GM18519 (cell line): ENCODE measurements around the gene ADCY5.

ENCODE experiments used
- ATAC-seq: cut with Tn5 transposase; IDR thresholded peaks from one replicate; pipeline ENCODE4 v1.9.1; 2021; ENCODE audit warnings: mild to moderate bottlenecking, moderate library complexity; ENCODE audit not compliant: unreplicated experiment, low FRiP score

ADCY5 gene

DNA sequence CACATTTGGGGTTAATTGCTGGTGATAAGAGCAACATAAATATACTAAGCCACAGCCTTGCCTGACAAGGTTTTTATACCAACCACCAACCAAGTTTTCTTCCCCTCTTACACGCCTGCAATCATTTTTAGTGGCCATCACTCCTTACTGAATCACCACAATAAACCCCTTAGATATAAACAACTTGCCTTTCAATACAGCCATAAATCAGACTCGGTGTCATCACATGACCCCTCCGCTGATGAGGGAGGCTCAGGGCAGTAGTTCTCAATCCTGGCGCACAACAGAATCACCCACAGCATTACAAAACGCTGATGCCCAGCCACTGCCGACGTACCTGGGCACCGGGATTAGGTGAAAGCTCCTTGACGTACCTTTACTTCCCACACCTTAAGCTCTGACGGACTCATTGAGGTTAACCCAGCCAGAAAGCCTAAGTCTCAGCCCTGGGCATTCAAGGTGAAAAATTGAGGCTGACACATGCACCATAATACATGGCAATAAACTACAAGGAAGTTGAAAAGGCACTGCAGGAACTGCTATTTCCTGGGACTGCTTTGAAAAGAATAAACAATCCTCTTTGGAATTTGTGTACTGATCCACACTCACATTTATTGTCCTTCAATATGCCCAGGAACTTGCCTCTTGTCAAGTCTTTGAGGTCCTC lies 17.1 kb downstream of the ADCY5 start:
- no peak for ATAC-seq

DNA sequence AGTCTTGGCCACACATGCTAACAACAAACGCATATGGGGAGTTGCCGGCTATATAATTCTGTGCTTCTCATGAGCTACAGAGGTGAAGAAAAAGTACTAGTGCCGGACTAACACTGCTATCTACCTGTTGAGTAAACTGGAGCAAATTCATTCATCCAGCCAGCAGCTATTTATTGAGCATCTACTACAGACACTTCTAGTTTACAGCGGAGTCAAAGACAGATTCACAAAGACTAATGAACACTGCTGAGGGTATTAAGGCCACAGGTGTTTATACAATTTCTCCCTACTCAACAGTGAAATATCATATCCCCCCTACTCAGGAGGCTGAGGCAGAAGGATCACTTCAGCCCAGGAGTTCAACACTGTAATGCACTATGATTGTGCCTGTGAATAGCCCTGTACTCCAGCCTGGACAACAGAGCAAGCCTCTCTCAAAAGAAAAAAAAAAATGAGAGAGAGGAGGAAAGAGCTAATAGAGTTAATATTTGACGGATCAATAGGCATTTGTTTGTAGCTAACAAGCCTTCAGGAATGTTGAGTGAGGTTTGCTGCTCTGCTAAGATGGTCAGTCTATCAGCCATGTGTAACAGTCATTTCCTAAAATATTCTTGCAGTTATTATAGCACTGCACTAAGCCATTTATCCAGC lies 17.8 kb downstream of the ADCY5 start:
- ATAC-seq = no peak

DNA sequence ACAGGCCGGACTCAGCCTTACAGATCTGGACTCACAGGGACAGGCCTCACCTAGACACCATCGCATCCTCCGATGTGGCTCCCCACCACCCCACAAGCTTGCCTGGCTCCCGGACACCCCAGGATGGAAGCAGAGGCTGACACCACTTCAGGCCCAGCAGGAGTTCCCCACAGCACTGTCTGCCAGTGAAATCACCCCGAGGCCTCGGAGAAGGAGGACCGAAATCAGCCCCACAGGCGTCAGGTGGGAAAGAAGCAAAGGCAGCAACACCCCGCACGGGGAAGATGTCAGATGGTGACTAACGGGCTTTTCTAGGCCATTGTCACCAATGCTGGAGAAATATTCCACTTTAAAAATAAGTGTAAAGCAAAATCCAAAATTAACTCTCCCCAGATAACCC lies 18.6 kb downstream of the ADCY5 start:
- ATAC-seq = no peak

DNA sequence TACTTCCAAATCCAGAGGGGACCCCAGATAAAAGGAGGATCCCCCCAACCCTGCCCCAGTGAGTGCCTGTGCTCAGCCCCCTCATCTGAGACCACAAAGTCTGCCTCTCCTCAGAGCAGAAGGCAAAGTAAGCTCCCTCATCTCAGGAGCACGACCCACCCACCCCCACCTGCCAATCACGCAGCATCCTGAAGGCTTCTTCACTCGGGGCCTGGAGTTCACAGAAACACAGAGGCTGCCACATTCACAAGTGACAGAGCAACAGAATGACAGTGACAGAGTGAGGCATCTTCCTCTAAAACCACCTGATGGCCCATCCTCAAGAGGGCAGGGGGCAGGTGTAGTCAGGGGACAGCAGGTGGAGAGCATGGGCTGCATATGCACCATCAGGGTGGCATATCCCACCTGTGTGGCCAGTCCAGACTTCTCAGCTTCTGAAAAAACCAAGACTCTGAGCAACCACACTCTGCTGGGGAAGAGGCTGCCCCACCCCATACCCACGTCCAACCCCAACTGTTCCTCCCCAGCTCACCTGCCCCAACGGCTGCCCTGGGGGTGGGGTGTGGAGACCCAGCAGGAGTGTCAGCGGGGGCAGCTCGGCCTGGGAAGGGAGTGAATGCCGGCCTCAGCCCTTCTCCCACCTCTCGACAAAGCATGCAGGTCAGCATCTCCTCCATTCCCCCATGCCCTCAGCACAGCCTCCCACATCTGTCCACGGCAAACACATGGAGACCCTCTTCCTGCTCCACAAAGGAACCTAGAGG lies 19.3 kb downstream of the ADCY5 start:
- ATAC-seq = no peak

DNA sequence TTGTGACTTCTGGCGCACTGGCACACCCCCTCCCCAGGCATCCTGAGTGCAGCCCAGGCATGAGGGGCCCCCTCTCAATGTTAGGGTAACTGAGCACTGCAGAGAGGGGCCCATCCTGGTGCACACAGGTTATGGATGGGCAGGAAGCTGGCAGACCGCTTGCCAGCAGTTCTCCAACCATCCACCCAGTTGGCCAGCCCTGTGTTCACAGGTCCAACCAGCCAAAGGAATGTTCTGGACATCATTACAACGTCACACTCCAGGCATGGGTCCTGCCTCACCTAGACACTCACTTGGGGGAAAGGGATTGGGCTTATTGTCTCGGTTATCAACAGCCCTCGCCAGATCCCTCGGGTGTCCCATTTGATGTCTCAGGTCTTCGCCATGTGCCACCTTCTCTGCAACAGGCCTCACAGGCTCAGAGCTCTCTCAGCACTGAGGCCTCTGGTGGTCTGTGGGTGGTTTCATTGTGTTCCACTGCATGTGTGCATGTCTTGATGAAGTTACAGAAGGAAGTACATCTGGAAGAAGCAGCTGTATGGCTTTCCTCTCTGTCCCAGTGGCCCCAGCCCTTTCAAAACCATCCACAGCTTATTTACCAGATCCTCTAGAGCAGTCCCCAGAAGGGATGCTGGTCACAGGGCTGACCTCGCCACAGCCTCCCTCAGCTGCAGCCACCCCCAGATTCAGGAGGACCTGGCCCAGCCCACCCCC lies 23.7 kb downstream of the ADCY5 start:
- ATAC-seq = no peak

DNA sequence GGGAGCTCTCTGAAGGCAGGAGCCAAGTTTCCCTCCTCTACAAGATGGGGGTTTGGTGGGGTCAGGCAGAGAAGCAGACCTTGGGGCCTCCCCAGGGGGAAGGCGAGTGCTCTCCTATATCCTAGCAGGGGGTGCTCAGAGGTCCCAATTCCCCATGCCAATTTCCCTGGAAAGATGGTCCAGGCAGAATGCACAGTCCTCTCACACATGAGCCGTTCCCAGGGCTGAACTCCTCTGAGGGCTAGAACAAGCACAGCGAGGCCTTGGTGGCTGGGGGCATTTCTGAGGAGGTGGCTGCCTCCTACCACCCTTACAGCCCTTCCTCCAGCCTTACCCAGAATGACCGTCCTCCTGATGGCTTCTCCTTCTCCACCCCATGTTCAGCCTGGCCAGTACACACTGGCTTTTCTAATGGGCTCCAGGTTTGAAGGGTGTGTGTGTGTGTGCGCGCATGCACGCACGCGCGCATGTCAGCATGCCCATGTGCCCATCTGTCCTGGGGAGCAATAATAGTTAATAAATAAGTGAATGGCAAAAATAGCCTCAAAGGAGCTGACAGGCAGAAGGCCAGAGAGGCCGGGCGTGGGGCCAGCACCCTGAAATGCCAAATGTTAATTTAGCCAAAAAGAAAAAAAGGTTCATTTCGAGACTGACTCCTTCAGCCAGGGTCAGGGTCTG lies 24.4 kb downstream of the ADCY5 start:
- no peak for ATAC-seq

DNA sequence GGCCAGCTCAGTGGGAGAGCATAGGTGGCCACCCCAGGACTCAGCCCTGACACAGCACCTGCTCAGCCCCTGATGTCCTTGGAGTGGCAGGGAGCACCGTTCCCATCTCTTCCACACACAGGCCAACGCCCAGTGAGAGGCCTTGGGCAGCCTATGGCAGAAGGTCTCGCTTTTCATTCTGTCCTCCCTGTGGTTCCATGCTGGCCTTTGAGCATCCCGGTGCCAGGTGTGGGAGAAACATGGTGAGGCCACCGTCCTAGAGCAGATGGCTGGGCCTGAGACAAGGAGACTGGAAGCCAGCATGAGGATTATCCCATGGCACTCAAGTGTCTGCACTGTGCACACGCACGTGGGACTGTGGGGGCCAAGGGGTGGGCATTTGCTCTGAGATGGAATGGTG lies 25.1 kb downstream of the ADCY5 start:
- ATAC-seq = no peak

DNA sequence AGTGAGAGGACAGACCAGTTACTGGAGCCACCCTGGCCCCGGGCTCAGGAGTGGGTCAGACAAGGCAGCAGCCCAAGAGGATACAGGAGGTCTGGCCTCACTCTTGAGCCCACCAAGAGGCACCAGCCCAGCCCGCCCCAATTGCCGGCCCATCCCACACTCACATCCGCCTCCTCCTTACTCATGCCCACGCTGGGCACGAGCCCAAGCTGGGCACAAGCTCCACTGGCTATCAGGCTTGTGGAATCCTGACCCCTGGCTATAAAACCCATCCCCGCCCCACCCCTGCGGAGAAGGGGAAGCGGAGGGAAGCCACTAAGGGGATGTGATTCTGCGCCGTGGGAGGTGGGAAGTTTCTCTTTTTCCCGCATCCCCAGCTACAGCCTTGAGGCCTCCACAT lies 25.9 kb downstream of the ADCY5 start:
- ATAC-seq = no peak

DNA sequence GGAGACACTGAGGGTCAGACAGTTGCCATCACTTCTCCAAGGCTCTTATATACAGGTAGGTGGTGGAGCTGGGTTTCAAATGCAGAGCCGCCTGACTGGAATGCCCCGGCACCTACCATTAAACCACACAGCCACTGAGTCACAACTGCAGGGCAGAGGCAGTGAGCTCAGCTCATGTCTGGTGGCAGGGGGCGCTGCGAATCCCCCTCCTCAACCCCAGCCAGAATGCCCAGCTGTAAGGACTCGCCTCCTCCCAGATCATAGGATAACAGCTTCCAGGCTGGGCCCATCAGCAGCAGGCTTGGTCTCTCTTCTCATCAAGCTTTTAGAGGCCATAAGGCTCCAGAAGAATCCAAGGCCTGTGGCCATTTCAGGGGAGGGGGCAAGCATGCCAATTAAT lies 26.4 kb downstream of the ADCY5 start:
- ATAC-seq = no peak

DNA sequence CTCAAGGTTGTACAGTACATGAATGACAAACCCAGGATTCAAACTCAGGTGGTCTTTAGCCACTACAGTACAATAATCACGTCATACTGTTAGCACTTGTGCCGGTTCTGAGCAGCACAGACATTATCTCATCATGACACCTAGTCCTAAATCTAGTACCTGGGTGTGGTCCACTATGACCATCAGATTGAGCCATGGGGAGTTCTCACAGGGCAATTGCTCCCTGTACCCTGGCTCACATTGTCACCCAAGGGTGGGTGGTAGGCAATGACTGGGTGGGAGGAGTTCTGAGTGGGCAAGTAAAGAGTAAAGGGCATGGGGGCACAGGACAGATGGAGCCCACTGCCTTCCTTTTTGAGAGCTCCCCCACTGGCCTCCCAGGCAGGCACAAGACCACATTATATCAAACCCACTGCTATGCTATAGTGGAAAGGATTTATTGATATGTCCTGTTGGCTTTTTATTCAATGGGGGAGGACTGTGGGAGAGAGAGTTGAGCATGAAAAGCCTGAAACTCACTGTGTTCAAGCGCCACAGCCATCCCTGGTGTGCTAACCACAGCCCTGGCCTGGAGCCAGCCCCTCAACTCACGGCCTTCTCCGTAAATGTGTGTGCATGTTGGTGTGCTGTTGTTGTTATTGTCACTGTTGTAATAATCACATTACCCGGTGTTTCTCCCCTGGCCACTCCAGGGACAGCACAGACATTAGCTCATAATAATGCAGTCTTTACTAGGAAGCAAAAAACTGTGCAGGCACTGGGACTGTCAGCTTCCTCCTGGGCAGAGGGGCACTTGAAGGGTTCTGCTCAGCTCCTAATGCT lies 27.3 kb downstream of the ADCY5 start:
- ATAC-seq = no peak

DNA sequence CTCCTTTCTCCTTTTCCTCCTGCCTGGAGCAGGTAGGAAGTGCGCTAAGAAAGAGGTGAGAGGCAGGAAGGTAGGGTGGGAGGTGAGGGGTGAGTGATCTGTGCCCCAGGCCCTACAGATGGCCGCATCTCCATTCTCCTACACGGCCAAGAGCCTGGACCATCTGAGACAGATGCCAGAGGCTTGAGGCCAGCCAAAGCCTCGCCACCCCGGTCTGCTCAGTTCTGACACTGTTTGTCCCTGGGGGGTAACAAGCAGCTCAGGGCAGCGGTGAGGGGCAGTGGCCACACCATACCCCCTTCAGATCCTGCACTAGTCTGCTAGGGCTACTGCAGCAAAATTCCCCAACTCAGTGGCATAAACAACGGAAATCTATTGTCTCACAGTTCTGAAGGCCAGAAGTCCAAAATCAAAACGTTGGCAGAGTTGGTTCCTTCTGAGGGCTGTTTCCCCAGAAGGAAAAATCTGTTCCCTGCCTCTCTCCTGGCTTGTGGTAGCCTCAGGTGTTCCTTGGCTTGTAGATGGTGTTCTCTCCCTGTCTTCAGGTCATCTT lies 28.4 kb downstream of the ADCY5 start:
- ATAC-seq = no peak

DNA sequence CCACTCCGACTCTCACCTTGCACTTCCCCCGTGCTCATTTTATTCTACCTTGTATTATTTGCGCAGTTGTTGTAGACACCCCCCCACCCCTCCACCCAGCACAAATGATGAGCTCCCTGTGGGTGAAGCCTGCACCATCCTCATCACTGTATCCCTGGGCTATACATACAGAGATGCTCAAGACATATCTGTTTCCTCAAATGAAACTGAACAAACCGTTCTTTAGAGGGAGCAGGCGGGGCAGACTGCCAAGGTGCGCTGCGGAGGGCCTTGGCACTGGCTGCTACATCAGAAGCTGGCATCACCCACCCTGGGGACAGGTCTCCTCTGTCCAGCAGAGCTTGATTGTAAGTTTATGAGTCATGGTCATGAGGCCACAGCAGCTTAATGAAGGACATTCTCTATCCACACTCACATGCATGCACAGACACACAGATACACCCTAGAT lies 29.0 kb downstream of the ADCY5 start:
- no peak for ATAC-seq

DNA sequence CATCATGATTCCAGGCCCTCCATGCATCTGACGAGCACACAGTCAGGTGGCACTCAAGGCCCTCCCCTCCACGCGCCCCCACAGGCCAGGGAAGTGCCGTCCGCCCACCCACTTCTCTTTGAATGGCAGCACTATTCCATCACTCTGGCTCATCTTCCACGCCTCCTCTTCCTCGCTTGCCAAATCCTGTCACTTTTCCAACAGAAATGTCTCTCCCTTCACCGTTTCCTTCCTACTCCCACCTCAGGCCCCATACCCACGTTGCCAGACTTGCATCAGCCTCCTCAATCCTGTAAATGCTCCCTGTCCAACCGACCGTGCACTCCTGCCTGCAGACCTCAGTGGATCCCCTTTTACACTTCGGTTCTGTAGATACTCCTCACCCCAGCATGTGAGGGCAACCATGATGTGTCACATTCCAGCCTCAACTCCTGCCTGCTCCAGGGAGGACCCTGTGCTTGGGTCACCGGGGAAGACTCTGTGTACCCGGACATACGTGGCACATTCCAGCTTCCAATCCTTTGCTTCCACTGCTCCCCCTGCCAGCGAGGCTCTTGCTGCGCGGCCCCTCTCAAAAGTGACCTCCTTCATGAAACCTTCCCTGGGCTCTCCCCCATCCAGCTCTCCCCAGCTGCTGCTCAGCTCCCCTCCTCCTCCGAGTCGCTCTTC lies 29.6 kb downstream of the ADCY5 start:
- no peak for ATAC-seq

DNA sequence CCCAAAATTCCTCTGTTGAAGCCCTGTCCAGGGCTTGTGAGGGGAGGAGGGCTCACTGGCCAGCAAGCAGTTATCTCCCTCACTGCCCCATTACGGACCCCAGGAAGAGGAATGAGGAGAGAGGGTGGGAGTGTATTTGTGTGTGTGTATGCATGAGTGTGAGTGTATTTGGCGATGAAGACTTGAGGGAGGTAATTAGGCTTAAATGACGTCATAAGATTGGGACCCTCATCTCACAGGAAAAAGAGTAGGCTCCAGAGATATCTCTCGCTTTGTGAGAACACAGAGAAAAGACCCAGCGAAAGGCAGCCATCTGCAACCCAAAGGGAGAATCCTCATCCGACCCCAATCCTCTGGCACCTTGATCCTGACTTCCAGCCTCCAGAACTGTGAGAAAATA lies 32.2 kb downstream of the ADCY5 start:
- no peak for ATAC-seq

DNA sequence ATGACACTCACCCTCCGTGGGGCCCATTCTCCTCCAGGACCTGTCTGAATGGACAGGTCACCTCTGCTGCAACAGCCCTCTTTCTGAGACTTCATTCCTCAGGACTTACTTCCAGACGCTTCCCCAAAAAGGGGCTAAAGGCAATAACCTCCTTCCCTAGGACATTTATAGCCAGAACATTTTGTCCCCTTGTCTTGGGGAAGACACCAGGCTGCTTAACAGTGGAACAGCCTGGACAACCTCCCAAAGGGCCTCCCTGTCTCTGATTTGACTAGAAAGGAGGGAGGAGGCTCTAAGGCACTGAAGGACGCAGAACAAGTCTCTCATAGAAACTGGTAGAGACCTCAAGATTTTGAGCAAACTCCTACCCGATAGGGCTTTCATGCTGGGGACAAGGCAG lies 32.7 kb downstream of the ADCY5 start:
- no peak for ATAC-seq

DNA sequence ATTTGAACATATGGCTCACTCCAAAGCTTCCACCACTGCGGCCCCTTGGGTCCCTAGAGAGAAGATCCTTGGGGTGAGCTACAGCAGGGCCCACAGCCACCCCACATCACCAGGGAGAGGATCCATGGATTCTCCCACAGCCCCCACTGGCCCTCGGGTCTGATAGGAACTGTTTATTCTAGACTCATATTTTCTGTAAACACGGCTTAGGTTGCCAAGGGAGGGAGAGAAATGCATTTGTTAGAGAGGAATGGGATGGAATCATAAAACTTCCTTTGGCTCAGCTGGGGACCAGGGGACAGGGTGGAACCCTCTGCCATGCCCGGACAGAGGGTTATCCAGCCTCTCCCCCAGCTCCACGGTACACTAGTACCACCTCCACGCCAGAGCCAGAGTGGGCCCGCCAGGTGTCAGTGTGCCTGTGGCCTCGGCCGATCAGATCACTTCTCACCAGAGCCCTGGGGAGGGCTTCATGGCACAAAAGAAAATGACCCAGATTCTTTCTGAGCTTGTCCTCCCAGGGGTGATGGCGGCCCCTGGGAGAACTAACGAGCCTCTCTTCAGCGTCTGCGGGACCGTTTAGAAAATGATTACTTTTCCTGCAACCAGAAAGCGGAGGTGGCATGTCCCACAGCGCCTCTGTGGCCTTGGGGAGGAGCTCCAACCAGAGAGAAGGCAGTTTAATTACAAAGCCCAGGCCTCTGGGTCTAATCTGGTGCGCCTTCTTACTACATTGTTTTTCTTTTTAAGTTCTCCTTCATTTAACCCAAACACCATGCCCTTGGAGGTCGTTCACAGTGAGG lies 33.7 kb downstream of the ADCY5 start:
- ATAC-seq = no peak

DNA sequence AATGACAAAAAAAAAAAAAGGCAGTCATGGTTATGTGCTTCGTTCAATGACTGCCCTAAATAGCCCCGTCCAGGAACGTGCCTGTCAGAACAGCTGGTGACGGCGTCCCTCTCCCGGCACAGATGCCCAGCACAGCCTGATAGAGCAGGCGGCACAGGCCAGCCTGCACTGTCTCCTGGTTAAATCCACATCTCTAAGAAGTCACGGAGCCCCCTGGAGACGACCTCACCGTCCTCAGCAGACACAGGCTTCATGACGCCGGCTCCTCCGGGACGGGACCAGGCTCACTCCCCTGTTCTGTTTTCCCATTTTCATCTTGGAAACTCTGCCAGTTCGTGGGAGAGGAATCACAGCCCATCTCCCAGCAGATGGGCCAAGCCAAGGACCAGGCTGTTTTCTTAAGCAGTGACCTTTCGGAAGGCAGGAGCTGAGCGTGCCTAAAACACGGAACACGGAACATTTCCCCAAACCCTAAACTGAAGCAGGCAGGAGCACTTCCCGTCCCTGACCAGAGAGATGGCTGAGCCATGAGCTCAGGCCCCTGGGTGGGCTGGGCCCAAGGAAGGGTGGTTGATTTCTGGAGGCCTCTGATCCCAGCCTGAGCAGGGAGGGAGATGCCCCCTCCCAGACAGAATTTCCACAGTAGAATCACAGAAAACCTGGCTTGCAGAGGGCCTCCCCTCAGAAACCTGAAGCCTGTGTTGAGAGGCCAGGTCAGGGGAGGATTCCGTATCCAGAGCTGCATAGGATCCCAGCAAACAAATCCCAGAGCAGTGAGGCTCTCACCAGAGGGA lies 35.9 kb downstream of the ADCY5 start:
- ATAC-seq = no peak
